ENCODE results near the gene VENTX.

VENTX gene

DNA sequence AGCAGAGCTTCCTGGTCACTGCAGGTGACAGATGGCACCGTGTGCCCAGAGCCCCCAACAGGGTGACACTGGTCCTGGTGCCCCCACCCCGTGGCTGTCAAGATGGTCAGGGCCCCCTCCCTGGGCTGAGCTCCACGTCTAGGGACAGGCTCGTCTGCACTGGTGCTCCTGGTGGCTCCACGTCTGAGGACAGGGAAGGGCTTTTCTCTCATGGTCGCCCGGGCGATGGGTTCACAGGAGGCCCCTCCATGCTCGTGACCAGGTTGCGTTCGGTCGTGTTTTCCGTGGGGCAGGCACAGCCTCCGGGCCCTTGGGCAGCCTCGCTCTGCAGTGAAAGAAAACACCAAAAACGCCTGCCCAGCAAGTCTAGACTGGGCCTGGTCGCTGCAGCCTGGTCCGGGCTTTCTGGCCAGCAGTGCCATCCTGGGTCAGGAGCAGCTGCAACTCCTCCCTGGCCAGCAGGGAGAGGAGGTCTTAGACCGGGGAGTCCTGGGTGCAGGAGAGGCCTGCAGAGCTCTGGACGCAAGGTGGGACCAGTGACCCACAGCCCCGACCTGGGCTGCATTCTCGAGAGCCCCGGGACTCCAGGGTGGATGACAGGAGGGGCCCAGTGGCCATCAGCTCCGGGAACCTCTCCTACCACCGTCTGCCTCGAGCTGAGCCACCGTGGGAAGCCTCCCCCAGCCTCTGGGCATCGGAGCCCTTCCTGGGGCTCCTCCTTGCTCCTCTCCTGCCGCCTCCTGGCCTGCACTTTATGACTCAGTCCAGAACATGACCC is 35.5 kb upstream of the VENTX start:
- no peak for DNase-seq (ENCODE audit: low read depth in 2 of 2)

DNA sequence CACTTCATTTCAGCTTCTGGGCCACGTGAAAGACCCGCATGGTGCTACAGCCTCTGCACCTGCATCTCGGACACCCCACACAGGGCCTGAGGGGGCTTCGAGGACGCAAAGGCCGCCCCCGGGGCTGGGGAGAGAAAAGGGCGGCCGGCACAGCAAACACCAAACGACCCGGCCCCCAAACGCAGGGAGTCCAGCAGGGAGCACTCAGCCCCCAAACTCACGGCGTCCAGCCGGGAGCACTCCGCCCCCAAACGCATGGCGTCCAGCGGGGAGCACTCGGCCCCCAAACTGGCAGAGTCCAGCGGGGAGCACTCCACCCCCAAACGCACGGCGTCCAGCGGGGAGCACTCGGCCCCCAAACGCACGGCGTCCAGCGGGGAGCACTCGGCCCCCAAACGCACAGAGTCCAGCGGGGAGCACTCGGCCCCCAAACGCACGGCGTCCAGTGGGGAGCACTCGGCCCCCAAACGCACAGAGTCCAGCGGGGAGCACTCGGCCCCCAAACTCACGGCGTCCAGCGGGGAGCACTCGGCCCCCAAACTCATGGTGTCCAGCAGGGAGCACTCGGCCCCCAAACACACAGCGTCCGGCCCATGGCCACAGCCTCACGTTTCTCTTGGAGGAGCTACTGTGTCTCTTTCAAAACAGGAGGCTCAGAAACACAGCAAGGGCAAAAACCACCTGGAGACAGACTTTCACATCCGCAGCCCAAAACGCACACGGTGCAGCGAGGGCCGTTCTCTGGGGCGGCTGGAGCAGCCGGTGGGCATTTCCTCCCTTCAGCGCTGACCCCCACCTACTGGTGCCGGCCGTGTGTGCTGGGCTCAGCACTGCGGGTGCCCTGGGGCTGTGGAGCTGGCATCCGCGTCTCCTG is 34.6 kb upstream of the VENTX start:
- DNase-seq (ENCODE audit: low read depth in 2 of 2): no peak

DNA sequence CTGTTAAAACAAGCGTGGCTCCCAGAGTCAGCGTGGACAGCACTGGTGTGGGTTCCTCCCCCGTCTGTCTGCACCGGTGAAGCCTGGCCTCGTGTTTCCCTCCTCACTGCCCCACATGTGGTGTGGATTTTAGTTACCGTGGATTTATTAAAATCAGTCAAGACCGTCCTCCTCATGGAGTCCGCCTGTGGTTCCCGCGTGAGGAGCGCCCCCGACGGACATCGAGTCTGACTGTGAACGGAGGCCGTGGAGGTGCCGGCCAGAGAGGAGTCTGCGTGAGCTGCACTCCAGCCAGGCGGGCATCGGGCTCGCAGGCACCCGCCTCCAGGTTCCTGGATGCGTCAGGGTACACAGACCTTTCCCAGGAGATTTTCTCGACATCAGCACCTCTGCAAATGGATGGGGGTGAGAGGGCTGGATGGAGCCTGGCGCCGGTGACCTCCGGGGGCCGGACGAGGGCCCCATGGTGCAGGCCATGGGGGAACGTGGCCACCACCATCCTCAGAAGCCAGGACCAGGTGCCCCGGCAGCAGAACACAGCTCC is 33.9 kb upstream of the VENTX start:
- no peak for DNase-seq (ENCODE audit: low read depth in 2 of 2)

DNA sequence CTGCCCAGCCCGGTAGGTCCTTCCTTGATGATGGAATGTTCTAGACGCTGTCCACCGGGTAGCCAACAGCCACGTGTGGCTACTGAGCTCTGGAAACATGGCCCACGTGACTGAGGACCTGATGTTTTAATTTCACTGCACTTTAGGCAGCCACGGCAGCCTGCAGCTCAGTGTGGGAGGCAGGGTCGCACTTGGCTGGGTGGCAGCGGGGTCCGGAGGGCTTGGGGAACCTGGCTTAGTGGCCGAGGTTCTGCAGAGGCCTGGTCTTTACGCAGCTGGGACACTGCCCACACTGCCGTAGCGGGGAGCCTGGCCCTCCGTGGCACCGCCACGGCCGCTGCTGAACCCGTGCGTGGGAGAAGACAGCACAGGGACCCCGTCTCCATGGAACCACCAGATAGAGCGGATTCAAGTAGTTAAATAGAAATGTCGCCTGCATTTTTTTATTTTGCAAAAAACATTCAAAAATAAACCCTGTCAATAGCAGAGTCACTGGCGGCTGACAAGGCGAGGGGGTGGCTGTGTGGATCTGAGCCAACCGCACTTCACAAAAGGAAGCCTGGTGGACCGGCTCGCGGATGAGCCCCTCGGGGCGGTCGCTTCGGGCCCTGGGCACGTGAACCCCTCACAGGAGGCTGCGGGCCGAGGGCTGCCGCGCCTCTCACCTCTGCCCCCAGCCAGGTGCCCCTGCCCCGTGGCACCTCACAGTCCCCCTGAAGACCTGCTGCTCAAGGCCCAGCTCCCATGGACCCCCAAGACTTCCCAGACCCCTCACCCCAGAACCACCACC is 33.2 kb upstream of the VENTX start:
- no peak for DNase-seq (ENCODE audit: low read depth in 2 of 2)

DNA sequence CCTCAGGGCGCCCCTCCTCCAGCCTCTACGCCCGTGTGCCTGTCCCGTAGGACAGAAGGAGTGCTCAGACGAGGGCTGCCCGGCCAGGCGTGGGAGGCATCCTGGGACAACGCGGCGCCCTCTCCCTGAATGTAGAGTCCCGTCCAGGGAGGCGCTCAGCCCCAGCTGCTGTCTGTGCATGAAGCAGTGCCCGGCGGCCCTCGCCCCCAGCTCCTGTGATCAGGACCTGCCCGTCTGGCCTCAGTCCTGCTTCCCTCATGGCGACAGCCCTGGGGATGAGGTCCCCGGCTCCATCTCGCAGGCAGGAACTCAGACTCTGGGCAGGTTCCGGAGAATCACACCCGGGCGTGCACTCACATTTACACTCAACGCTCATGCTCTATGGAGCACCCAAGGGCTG is 32.5 kb upstream of the VENTX start:
- DNase-seq (ENCODE audit: low read depth in 2 of 2): no peak

DNA sequence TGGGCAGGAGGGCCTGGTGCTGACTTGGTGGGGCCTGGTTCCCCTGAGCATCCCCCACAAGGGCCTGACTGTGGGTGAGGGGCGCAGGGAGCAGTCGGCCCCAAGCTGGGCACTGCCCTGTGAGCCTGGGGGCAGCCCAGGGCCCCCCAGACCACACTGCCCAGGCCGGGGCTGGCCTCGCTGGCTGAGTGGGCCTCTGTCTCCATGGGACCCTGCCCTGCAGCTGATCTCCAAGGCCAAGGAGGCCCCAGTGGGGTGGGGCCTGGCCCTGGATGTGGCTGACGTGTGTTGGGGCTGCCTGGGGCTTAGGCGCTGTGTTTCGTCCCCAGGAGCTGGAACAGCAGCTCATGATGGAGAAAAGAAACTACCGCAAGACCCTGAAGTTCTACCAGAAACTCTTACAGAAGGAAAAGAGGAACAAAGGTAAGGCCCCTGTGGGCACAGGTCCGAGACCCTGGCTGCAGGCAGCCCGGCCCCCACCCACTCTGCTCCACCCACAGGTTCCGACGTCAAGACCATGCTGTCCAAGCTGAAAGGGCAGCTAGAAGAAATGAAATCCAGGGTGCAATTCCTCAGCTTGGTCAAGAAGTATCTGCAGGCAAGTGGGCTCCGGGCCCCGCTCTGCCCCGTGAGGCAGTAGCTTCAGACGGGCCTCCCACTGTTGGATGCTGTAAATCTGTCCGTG is 31.2 kb upstream of the VENTX start:
- DNase-seq (ENCODE audit: low read depth in 2 of 2): no peak

DNA sequence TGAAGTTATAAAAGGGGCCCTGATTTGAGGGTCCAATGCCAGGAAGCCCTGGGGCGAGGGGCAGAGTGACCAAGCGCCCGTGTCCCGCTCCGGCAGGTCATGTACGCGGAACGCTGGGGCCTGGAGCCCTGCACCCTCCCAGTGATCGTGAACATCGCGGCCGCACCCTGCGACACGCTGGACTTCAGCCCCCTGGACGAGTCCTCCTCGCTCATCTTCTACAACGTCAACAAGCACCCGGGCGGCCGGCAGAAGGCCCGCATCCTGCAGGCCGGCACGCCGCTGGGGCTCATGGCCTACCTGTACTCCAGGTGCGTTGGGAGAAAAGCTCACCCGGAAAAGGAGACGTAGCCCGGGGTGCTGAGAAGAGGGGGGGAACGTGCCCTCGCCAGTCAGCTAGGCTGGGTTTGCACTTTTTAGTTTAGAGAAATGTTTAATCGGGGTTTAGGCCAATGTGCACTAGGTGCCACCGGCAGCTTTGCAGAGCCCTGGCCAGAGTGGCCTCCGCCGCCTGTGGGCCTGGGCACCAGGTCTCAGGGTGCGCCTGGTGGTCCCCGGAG is 30.5 kb upstream of the VENTX start:
- DNase-seq (ENCODE audit: low read depth in 2 of 2): no peak

DNA sequence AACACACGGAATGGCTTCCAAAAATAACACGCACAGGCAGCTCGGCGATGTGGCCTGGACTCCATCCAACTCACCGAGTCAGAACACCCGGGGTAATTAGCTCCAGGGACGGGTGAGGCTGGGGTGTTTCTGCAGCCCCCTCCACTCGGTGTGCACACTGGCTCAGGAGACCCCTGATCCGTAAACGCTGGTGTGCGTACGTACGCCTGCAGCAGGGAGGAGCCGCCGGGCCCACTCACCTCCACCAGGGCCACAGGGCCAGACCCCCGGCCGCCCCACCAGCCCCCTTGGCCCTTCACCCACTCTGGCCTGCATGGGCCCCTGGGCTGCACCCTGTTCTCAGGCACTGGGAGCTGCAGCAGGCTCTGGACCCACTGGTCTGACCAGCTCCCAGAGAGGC is 30.0 kb upstream of the VENTX start:
- no peak for DNase-seq (ENCODE audit: low read depth in 2 of 2)

DNA sequence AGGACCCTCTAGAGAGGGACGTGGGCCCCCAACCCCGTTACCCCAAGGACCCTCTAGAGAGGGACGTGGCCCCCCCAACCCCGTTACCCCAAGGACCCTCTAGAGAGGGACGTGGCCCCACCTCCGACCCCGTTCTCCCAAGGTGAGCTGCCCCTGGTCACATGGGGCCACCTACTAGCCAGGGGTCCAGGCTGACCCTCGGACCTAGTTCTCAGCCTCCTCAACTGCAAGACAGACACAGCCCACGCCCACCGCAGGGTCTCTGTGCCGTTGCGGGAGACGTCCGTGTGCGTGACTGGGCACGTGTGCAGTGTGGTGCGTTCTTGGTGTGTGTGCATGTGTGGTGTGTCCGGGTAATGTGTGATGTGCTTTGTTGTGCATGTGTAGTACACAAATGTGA is 29.2 kb upstream of the VENTX start:
- DNase-seq (ENCODE audit: low read depth in 2 of 2): no peak

DNA sequence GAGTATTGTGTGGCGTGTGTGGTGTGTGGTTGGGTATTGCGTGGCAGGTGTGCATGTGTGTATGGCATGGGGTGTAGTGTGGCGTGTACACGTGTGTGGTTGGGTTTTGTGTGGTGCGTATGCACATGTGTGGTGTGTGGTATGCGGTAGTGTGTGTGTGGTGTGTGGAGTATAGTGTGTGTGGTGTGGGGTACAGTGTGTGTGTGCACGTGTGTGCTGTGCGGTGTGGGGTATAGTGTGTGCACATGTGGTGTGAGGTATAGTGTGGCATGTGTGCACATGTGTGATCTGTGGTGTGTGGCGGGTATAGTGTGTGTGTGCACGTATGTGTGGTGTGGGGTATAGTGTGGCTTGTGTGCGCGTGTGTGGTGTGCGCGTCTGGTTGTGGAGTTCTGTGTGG is 28.5 kb upstream of the VENTX start:
- no peak for DNase-seq (ENCODE audit: low read depth in 2 of 2)

DNA sequence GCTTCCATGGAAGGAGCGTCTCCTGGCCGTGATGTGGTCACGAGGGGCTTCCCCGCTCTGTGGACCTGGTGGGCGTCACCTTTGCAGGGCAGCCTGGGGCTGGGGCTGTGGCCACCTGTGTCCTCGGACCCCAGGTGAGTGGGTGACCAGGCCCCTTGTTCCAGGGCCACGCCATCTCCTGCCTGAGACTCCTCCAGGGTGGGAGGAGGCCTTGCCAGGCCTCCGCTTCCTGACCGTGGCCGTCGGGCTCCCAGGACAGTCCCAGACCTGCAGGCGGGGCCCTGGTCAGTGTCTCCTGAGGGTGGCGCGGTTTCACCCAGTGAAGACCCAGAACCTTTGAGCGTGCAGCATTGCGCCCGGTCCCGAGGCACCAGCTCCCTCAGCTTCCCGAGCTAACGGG is 28.0 kb upstream of the VENTX start:
- no peak for DNase-seq (ENCODE audit: low read depth in 2 of 2)

DNA sequence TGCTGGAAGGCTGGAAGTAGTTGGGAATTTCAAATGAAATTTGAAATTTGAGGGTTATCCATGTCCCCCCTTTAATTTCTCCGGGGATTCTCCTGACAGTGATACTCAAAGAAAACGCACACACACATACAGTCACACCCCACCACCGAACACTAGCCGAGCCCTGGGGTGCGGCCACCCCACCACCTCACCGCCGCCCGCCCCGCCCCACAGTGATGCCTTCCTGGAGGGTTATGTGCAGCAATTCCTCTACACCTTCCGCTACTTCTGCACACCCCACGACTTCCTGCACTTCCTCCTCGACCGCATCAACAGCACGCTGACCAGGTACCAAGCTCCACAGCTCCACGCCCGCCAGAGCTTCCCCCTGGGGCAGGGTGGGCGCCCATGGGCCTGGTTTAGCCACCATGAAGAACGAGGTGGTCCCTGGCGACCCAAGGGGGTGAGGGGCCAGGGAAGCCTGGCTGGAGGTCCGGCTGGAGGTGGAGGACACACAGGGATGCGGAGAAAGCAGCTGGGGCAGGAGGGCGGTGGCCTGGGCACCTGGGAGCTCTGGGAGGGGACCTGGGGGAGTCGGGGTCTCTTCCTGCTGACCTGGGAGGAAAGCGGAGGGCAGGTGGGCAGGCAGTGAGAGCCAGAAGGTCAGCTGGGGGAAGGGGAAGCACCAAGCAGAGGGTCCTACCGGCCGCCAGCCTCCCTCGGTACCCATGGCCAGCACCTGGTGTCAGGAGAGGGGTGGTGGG is 27.1 kb upstream of the VENTX start:
- DNase-seq (ENCODE audit: low read depth in 2 of 2): no peak

DNA sequence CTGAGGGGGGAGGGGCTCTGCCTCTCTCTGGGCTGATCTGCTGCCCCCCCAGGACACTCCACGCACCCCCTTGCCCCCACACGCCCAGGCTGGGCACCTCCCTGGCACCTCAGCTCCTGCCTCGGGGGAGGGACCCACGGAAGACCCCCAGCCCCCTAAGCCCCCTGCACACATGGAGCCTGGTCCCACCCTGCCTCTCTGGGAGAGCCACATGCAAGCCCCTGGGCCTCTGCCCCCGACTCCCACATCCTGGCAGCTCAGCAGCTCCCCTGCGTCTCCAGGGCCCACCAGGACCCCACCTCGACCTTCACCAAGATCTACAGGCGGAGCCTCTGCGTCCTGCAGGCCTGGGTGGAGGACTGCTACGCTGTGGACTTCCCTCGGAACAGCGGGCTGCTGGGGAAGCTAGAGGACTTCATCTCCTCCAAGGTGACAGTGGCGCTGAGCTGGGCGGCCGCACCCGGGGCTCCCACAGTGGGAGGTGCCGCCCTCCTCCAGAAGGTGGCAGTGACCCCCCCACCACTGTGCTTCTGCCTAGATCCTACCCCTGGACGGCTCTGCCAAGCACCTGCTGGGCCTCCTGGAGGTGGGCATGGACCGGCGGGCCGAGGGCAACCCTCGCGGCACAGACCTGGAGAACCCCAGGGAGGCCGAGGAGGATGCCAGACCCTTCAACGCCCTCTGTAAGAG is 26.4 kb upstream of the VENTX start:
- no peak for DNase-seq (ENCODE audit: low read depth in 2 of 2)

DNA sequence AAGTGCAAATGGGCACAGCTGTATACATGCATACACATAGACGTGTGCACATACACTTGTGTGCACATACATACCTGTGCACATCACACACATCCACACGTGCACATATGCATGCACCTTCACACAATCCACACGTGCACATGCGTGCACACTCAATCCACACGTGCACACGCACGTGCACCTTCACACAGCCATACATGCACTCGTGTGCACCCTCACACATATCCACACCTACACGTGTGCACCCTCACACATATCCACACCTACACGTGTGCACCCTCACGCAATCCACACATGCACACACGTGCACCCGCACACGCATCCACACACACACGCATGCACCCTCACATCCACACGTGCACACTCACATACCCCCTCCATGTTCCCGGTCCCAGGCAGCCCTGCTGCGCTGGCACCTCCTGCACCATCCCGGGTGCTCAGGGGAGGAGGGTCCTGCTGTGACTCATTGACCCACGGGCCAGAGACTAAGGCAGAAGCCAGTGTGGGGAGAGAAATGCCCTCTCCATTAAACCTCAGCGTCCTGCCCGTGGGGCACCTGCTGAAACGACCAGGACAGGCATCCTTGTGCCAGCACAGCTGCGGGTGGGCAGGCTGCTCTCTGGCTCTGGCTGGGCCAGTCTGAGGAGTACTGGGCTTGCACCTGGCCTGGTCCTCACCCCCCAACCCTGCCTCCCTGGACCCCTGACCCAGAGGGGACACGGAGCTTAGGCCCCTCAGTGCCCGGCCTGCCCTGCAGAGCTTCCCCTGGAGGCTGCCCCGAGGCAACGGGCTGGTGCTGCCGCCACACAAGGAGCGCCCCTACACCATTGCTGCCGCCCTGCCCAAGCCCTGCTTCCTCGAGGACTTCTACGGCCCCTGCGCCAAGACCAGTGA is 25.4 kb upstream of the VENTX start:
- no peak for DNase-seq (ENCODE audit: low read depth in 2 of 2)

DNA sequence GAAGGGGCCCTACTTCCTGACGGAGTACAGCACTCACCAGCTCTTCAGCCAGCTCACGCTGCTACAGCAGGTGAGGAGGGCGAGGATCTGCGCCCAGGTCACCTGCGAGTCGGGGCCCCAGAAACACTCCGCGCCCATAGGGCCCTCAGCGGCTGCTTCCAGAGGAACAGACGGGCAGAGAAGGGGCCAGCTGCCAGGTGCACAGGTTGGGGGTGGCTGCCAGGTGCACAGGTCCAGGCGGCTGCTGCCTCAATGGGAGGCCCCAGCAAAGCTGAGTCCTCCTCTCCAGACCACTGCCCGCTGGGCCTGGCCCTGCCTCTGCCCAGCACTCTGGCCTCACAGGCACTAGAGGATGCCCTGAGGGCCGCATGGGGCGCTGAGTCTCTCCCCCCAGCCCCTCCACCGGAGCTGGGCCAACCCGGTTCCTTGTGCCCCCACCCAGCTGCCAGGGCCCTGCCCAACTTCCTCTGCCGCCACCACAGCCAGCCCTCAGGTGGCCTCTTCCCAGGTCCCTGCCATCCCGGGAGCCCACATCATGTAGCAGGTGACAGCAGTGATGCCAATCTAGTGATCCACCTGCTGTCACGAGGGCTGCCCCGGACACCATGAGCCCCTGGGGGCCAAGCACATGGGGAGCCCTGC is 24.7 kb upstream of the VENTX start:
- no peak for DNase-seq (ENCODE audit: low read depth in 2 of 2)

DNA sequence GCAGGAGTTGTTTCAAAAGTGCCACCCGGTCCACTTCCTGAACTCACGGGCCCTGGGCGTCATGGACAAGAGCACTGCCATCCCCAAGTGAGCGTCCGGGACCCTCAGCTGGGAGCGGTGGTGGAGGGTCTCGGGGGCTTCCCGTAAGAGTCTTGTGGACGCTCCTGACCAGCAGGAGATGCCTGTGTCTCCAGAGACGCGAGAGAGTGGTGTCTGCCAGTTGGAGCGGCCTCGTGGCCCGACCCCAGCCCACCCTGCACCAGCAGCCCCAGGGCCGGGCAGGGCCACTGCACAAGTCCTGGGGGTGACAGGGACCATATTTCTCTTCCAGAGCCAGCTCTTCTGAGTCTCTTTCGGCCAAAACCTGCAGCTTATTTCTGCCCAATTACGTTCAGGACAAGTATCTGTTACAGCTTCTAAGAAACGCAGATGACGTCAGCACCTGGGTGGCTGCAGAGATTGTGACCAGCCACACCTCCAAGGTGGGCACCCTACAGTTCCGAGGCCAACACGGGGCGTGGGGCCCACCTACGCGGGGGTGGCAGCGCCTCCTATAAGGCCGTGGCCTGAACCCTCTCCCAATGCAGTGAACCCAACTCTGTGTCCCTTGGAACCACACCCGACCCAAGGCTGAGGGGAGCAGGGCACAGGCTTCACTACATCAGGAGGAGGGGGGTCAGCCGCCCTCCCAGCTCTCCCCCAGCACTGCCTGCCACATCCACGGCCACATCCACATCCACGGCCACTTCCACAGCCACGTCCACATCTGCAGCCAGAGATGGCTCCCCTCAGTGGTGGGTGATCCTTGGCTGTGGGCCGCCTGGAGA is 23.8 kb upstream of the VENTX start:
- DNase-seq (ENCODE audit: low read depth in 2 of 2): no peak
